ENCODE data around the gene ROBO2.

The ROBO2 gene

GRCh38 chr3:77122652-77123051 is 82.8 kb downstream of the ROBO2 start:
- DNase-seq: no peak

- DNase-seq: no peak
Measured at GRCh38 chr3:77125966-77126365, 86.1 kb downstream of the ROBO2 start.

- DNase-seq: no peak
Measured at GRCh38 chr3:77134769-77135168, 94.9 kb downstream of the ROBO2 start.

GRCh38 chr3:77137559-77137958 is 97.7 kb downstream of the ROBO2 start:
- no peak for DNase-seq

GRCh38 chr3:77139624-77140023 is 99.7 kb downstream of the ROBO2 start:
- no peak for DNase-seq

- DNase-seq: no peak
Measured at GRCh38 chr3:77141423-77141822, 101.5 kb downstream of the ROBO2 start.

GRCh38 chr3:77142578-77142977 is 102.7 kb downstream of the ROBO2 start:
- no peak for DNase-seq

- DNase-seq: no peak
Measured at GRCh38 chr3:77146004-77146403, 106.1 kb downstream of the ROBO2 start.

- DNase-seq: no peak
Measured at GRCh38 chr3:77147836-77148578, 108.1 kb downstream of the ROBO2 start.

- no peak for DNase-seq
Measured at GRCh38 chr3:77149382-77149781, 109.5 kb downstream of the ROBO2 start.

GRCh38 chr3:77150028-77150427 is 110.1 kb downstream of the ROBO2 start:
- no peak for DNase-seq

GRCh38 chr3:77150759-77151158 is 110.9 kb downstream of the ROBO2 start:
- no peak for DNase-seq

- no peak for DNase-seq
Measured at GRCh38 chr3:77158730-77159581, 119.1 kb downstream of the ROBO2 start.

- no peak for DNase-seq
Measured at GRCh38 chr3:77160931-77161497, 121.1 kb downstream of the ROBO2 start.

- DNase-seq: no peak
Measured at GRCh38 chr3:77169823-77170222, 129.9 kb downstream of the ROBO2 start.

- DNase-seq: no peak
Measured at GRCh38 chr3:77171026-77171425, 131.1 kb downstream of the ROBO2 start.

GRCh38 chr3:77179762-77180161 is 139.9 kb downstream of the ROBO2 start:
- no peak for DNase-seq

GRCh38 chr3:77182341-77182740 is 142.4 kb downstream of the ROBO2 start:
- DNase-seq: no peak

GRCh38 chr3:77186319-77186718 is 146.4 kb downstream of the ROBO2 start:
- DNase-seq: no peak

- no peak for DNase-seq
Measured at GRCh38 chr3:77186728-77187127, 146.8 kb downstream of the ROBO2 start.

GRCh38 chr3:77188210-77188609 is 148.3 kb downstream of the ROBO2 start:
- no peak for DNase-seq

- no peak for DNase-seq
Measured at GRCh38 chr3:77189258-77189657, 149.4 kb downstream of the ROBO2 start.

GRCh38 chr3:77189684-77190083 is 149.8 kb downstream of the ROBO2 start:
- DNase-seq: no peak

GRCh38 chr3:77190374-77190773 is 150.5 kb downstream of the ROBO2 start:
- DNase-seq: no peak
